ENCODE data around the gene GPATCH1.

The GPATCH1 gene

GRCh38 chr19:33175156-33175782 lies 94.3 kb downstream of the GPATCH1 start:
- TF ChIP-seq CTCF (IDR thresholded peaks at IDR 0.05; ENCODE audit: extremely low read depth, missing control alignments): no peak
- DNase-seq (ENCODE audit: low spot score): no peak

- peak; percentile 38 for DNase-seq (ENCODE audit: low spot score)
- TF ChIP-seq CTCF (IDR thresholded peaks at IDR 0.05; ENCODE audit: extremely low read depth, missing control alignments): no peak
These were observed 95.1 kb downstream of the GPATCH1 start for GRCh38 chr19:33175886-33176669.

- no peak for TF ChIP-seq CTCF (IDR thresholded peaks at IDR 0.05; ENCODE audit: extremely low read depth, missing control alignments)
- peak; percentile 98 for DNase-seq (ENCODE audit: low spot score)
These were observed 95.9 kb downstream of the GPATCH1 start for GRCh38 chr19:33176670-33177416.

GRCh38 chr19:33177417-33177979 lies 96.5 kb downstream of the GPATCH1 start:
- DNase-seq (ENCODE audit: low spot score): peak; percentile 55

More at GRCh38 chr19:33177417-33177979, 96.5 kb downstream of the GPATCH1 start:
- peak; percentile 18 for TF ChIP-seq CTCF (IDR thresholded peaks at IDR 0.05; ENCODE audit: extremely low read depth, missing control alignments)

Data from GM20000 (cell line).